ENCODE results near the gene NRIP1. TPM values are rescaled to one million over a fixed set of nuclear protein-coding genes. Genes with fewer than 3 reads are reported as not detected.

The NRIP1 gene
- total and polyA plus RNA-seq, 9 of the 15 experiments (the other 6 are each of a cell fraction or from before 2014, with no cell fraction given), result 4.3 to 42.8 (median 19.6) TPM

GRCh38 chr21:15015622-15016471 lies 49.0 kb downstream of the NRIP1 start (continued):
- TF ChIP-seq ZBTB40 (IDR thresholded peaks at IDR 0.05), result no peak
- no peak for TF ChIP-seq ZBTB40 (CRISPR knock-in tag; IDR thresholded peaks at IDR 0.05)
- no peak for TF ChIP-seq FOXP1 (CRISPR knock-in tag; IDR thresholded peaks at IDR 0.05)
- no peak for TF ChIP-seq NRF1 (conservative IDR thresholded peaks at IDR 0.05 in 1 of 2, IDR thresholded peaks at IDR 0.05 in 1 of 2)
- no peak for TF ChIP-seq CHD1 (IDR thresholded peaks at IDR 0.05; ENCODE audit: low read length)
- TF ChIP-seq NELFE (IDR thresholded peaks at IDR 0.05; ENCODE audit: insufficient read depth, insufficient read length), result no peak
- TF ChIP-seq SRSF7 (optimal IDR thresholded peaks at IDR 0.05; ENCODE audit: low read depth, low read length), result no peak
- peak; percentile 50 for TF ChIP-seq MAFG (tag; conservative IDR thresholded peaks at IDR 0.05)
- TF ChIP-seq ELF1 (tag; IDR thresholded peaks at IDR 0.05), result no peak
- no peak for TF ChIP-seq ZNF766 (CRISPR knock-in tag; conservative IDR thresholded peaks at IDR 0.05)
- TF ChIP-seq, protein P1, sequence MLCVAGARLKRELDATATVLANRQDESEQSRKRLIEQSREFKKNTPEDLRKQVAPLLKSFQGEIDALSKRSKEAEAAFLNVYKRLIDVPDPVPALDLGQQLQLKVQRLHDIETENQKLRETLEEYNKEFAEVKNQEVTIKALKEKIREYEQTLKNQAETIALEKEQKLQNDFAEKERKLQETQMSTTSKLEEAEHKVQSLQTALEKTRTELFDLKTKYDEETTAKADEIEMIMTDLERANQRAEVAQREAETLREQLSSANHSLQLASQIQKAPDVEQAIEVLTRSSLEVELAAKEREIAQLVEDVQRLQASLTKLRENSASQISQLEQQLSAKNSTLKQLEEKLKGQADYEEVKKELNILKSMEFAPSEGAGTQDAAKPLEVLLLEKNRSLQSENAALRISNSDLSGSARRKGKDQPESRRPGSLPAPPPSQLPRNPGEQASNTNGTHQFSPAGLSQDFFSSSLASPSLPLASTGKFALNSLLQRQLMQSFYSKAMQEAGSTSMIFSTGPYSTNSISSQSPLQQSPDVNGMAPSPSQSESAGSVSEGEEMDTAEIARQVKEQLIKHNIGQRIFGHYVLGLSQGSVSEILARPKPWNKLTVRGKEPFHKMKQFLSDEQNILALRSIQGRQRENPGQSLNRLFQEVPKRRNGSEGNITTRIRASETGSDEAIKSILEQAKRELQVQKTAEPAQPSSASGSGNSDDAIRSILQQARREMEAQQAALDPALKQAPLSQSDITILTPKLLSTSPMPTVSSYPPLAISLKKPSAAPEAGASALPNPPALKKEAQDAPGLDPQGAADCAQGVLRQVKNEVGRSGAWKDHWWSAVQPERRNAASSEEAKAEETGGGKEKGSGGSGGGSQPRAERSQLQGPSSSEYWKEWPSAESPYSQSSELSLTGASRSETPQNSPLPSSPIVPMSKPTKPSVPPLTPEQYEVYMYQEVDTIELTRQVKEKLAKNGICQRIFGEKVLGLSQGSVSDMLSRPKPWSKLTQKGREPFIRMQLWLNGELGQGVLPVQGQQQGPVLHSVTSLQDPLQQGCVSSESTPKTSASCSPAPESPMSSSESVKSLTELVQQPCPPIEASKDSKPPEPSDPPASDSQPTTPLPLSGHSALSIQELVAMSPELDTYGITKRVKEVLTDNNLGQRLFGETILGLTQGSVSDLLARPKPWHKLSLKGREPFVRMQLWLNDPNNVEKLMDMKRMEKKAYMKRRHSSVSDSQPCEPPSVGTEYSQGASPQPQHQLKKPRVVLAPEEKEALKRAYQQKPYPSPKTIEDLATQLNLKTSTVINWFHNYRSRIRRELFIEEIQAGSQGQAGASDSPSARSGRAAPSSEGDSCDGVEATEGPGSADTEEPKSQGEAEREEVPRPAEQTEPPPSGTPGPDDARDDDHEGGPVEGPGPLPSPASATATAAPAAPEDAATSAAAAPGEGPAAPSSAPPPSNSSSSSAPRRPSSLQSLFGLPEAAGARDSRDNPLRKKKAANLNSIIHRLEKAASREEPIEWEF (CRISPR knock-in tag; IDR thresholded peaks at IDR 0.05), result no peak
- TF ChIP-seq, protein P2, sequence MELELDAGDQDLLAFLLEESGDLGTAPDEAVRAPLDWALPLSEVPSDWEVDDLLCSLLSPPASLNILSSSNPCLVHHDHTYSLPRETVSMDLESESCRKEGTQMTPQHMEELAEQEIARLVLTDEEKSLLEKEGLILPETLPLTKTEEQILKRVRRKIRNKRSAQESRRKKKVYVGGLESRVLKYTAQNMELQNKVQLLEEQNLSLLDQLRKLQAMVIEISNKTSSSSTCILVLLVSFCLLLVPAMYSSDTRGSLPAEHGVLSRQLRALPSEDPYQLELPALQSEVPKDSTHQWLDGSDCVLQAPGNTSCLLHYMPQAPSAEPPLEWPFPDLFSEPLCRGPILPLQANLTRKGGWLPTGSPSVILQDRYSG (tag; conservative IDR thresholded peaks at IDR 0.05; ENCODE audit: low read depth), result no peak

Measured in K562 (cell line).